A673 (cell line): Measurements from ENCODE around the gene ADGRG1. TPM values are rescaled to one million over a fixed set of nuclear protein-coding genes. Genes with fewer than 3 reads are reported as not detected.

ENCODE experiments used
- BruUV-seq: library from RNA; stranded (reverse); fragments of 400-500 nt; replicated peaks from 2 replicates; lab custom pipeline; 2021; lab: Mats Ljungman, UMichigan
- CTCF ChIA-PET: fragments of 300-600 bp; sonication (Branson Sonifier 250); formaldehyde crosslinking; loops from one replicate; lab custom pipeline; 2022; ENCODE audit warnings: antibody characterized with exemption; lab: Charles Lee
- POLR2A ChIA-PET: fragments of 300-600 bp; sonication (Branson Sonifier 250); formaldehyde crosslinking; loops from one replicate; lab custom pipeline; 2022; ENCODE audit warnings: antibody characterized with exemption; ENCODE audit not compliant: low non-redundant PET; lab: Charles Lee
- DNase-seq: peaks from one replicate; pipeline ENCODE4 v3.0.0-alpha.2; 2015; ENCODE audit warnings: low spot score
- H3K27ac ChIP-seq: fragments of 200-600 bp; sonication (generic); 2 replicates; pipeline ENCODE4 v1.5.1; 2016; ENCODE audit warnings: mixed run types, low read depth, mild to moderate bottlenecking, mixed read lengths, antibody characterized with exemption, low read length; ENCODE audit not compliant: poor library complexity, severe bottlenecking
- H3K27me3 ChIP-seq: fragments of 200-600 bp; sonication (generic); replicated peaks from 2 replicates; pipeline ENCODE4 v1.6.1; 2017; ENCODE audit warnings: mixed run types, low read depth, mild to moderate bottlenecking, mixed read lengths, antibody characterized with exemption, low read length; ENCODE audit not compliant: insufficient read depth, poor library complexity
- H3K36me3 ChIP-seq: fragments of 200-600 bp; sonication (generic); 2 replicates; pipeline ENCODE4 v1.6.1; 2016; ENCODE audit warnings: mixed run types, mild to moderate bottlenecking, mixed read lengths, antibody characterized with exemption, low read length; ENCODE audit not compliant: insufficient read depth, poor library complexity, severe bottlenecking
- H3K4me1 ChIP-seq: fragments of 200-600 bp; sonication (generic); 2 replicates; pipeline ENCODE4 v1.6.1; 2017; ENCODE audit warnings: mixed run types, mild to moderate bottlenecking, mixed read lengths, antibody characterized with exemption, low read length; ENCODE audit not compliant: insufficient read depth, poor library complexity, severe bottlenecking
- H3K4me3 ChIP-seq: fragments of 200-600 bp; sonication (generic); 2 replicates; pipeline ENCODE4 v1.5.1; 2016; ENCODE audit warnings: low read depth, mixed run types, mild to moderate bottlenecking, mixed read lengths, low read length; ENCODE audit not compliant: poor library complexity, severe bottlenecking
- H3K9me3 ChIP-seq: fragments of 200-600 bp; sonication (generic); 2 replicates; pipeline ENCODE4 v1.6.1; 2016; ENCODE audit warnings: mixed run types, low read depth, mild to moderate bottlenecking, mixed read lengths, antibody characterized with exemption, low read length; ENCODE audit not compliant: poor library complexity, severe bottlenecking
- CTCF ChIP-seq: fragments of 300-800, 200-600 bp; sonication (generic); conservative IDR thresholded peaks from 2 replicates; pipeline ENCODE4 v1.5.1; 2017; ENCODE audit warnings: low read depth, mild to moderate bottlenecking, antibody characterized with exemption, low read length, moderate library complexity, mixed read lengths
- EZH2 ChIP-seq: fragments of 200-600 bp; sonication (generic); IDR thresholded peaks from 2 replicates; pipeline ENCODE4 v1.6.1; 2017; ENCODE audit warnings: borderline replicate concordance, low read depth, mild to moderate bottlenecking, mixed read lengths, antibody characterized with exemption, low read length; ENCODE audit not compliant: poor library complexity, severe bottlenecking
- intact Hi-C: fragments of 100-400 bp; cut with micrococcal nuclease; formaldehyde crosslinking; loops from one replicate; pipeline ENCODE4 v1.10.0; 2022; ENCODE audit not compliant: unreplicated experiment
- total RNA-seq: library from RNA; stranded (reverse); gene quantifications from 2 replicates; pipeline ENCODE4 v1.2.3, GENCODE V29; 2021

The ADGRG1 gene
- total RNA-seq, 1 experiment from 2014 or later, result 0.75 TPM

GRCh38 chr16:57645169-57645568 is 16.7 kb downstream of the ADGRG1 start:
- ChIA-PET CTCF (no interaction called here), POLR2A (no interaction called here)
- Histone ChIP-seq H3K27ac (no peak overlapping the region), H3K36me3 (no peaks in the 10 kb centered on the region), H3K27me3 (no peaks in the 10 kb centered on the region), H3K4me1 (no peaks in the 10 kb centered on the region), H3K4me3 (no peak overlapping the region), H3K9me3 (no peaks in the 10 kb centered on the region)
- no peak for DNase-seq
- TF ChIP-seq CTCF (no peak), EZH2 (no peak)
- no TSS peak for BruUV-seq
- intact Hi-C loops, result loop anchor here (5.0 kb wide), 1 partner anchor 367 kb away; no protein-coding TSS in a partner anchor

DNA sequence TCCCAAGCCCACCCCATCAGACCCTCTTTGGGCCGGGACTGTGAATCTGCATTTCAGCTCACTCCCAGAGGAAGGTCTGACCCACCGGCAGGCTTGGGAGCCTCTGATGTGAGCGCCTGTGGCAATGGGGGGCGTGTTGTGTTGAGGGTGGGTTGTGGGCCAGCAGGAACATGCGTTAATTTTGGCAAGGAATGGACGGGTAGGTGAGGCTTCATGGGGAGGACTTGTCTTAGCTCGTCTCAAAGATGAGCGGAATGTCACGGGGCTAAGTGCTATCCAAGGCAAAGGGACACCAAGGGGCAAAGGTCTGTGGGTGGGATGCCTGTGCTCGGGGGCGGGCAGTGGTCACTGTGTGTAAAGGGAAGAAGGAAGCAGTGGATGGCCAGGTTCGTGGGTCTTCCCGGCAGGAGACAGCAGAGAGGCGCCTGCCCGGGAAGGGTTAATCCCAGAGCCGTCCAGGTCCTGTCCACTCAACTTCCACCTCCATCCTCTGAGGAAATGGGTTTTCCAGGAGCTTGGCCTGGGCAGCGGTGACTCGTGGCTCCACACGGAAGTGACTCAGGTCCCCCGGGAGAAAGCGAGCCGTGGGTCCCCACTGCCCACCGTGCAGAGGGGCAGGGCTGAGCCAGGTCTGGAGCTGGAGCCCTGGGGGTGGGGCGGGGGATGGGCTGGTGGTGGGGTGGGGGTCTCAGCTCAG is 17.4 kb downstream of the ADGRG1 start:
- no peaks in the 10 kb centered on the region for H3K27me3 ChIP-seq
- H3K36me3 ChIP-seq, result no peaks in the 10 kb centered on the region
- no peaks in the 10 kb centered on the region for H3K4me1 ChIP-seq
- TF ChIP-seq CTCF (no peak), EZH2 (no peak)
- H3K27ac ChIP-seq, result no peak overlapping the region
- ChIA-PET CTCF (no interaction called here), POLR2A (no interaction called here)
- no peaks in the 10 kb centered on the region for H3K9me3 ChIP-seq
- DNase-seq, result no peak
- H3K4me3 ChIP-seq, result no peak overlapping the region
- no TSS peak for BruUV-seq
- intact Hi-C loops, result loop anchor here (5.0 kb wide), 1 partner anchor 366 kb away; no protein-coding TSS in a partner anchor

GRCh38 chr16:57646388-57647039 is 18.1 kb downstream of the ADGRG1 start:
- no TSS peak for BruUV-seq
- Histone ChIP-seq H3K27me3 (no peaks in the 10 kb centered on the region), H3K9me3 (no peaks in the 10 kb centered on the region), H3K4me1 (no peaks in the 10 kb centered on the region), H3K4me3 (no peak overlapping the region), H3K27ac (no peak overlapping the region), H3K36me3 (no peaks in the 10 kb centered on the region)
- TF ChIP-seq EZH2 (no peak), CTCF (no peak)
- ChIA-PET CTCF (no interaction called here), POLR2A (no interaction called here)
- intact Hi-C loops, result loop anchor here (5.0 kb wide), 1 partner anchor 366 kb away; no protein-coding TSS in a partner anchor
- DNase-seq, result no peak
